Lower leg skin (tissue), 3 donors: Measurements from ENCODE around the gene ALG12.

Source experiments
- POLR2A ChIP-seq, 2 donors: fragments of 450-650 bp; IDR thresholded peaks; one replicate each; pipeline ENCODE4 v1.6.1; 2016 to 2017; ENCODE audit warnings: antibody characterized with exemption in 2 of 2, mild to moderate bottlenecking in 1 of 2, moderate library complexity in 1 of 2
- TF ChIP-seq, protein P1 (sequence below), 3 donors: fragments of 450-650 bp; IDR thresholded peaks; one replicate each; pipeline ENCODE4 v1.5.1; 2016; ENCODE audit warnings: antibody characterized with exemption in 3 of 3, mild to moderate bottlenecking in 3 of 3, moderate library complexity in 2 of 3

DNA sequence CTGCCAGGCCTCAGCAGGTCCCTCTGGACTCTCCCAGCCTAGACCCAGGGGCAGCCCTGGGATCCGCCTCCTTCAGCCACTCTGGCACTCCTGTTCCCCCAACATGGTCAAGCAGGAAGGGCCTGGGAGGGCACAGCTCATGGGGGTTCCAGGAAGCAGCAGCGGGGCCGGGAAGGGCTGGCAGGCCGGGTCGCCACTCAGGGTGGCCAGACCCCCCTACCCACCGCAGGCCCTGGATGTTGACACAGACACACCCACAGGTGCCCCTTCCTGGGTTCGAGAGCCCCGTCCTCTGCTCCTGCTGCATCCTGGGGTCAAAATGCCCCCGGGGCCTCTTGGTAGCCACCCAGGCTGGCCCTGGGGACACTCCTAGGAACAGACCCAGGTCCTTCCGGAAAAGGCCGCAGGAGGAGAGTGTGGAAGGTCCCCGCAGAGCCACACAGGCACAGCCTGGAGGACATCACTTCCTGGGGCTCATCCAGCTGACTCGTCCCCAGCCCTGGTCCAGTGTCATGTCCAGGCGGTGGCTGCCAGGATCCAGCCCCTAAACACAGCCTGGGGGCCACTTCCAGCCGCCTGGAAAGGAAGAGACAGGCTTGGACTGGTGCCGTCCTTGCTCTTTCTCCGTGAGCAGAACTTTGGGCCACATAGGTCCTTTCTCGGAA is 35.6 kb upstream of the ALG12 start:
- no peak for TF ChIP-seq POLR2A (IDR thresholded peaks at IDR 0.05)
- TF ChIP-seq, protein P1, sequence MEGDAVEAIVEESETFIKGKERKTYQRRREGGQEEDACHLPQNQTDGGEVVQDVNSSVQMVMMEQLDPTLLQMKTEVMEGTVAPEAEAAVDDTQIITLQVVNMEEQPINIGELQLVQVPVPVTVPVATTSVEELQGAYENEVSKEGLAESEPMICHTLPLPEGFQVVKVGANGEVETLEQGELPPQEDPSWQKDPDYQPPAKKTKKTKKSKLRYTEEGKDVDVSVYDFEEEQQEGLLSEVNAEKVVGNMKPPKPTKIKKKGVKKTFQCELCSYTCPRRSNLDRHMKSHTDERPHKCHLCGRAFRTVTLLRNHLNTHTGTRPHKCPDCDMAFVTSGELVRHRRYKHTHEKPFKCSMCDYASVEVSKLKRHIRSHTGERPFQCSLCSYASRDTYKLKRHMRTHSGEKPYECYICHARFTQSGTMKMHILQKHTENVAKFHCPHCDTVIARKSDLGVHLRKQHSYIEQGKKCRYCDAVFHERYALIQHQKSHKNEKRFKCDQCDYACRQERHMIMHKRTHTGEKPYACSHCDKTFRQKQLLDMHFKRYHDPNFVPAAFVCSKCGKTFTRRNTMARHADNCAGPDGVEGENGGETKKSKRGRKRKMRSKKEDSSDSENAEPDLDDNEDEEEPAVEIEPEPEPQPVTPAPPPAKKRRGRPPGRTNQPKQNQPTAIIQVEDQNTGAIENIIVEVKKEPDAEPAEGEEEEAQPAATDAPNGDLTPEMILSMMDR (IDR thresholded peaks at IDR 0.05), result no peak
